Measurements from ENCODE around the gene PGLYRP4.

The PGLYRP4 gene

GRCh38 chr1:153389973-153390879, 41.6 kb upstream of the PGLYRP4 start:
- TF ChIP-seq CTCF (IDR thresholded peaks at IDR 0.05; ENCODE audit: low read depth, low read length): no peak
- DNase-seq (ENCODE audit: low read depth, low spot score): no peak
- no peak overlapping the region for H3K4me3 ChIP-seq (ENCODE audit: low read depth, low read length)
- in situ Hi-C loops (cut with HindIII; ENCODE audit: low sequenced_read_pairs): no loop called here

- no peak for TF ChIP-seq CTCF (IDR thresholded peaks at IDR 0.05; ENCODE audit: low read depth, low read length)
- in situ Hi-C loops (cut with HindIII; ENCODE audit: low sequenced_read_pairs): no loop called here
- DNase-seq (ENCODE audit: low read depth, low spot score): no peak
- no peak overlapping the region for H3K4me3 ChIP-seq (ENCODE audit: low read depth, low read length)
These were observed 40.8 kb upstream of the PGLYRP4 start for GRCh38 chr1:153389401-153389800.

- TF ChIP-seq CTCF (IDR thresholded peaks at IDR 0.05; ENCODE audit: low read depth, low read length): no peak
- no peak overlapping the region for H3K4me3 ChIP-seq (ENCODE audit: low read depth, low read length)
- no peak for DNase-seq (ENCODE audit: low read depth, low spot score)
- in situ Hi-C loops (cut with HindIII; ENCODE audit: low sequenced_read_pairs): no loop called here
These were observed 39.1 kb upstream of the PGLYRP4 start for GRCh38 chr1:153387785-153388184.

GRCh38 chr1:153387001-153387400, 38.4 kb upstream of the PGLYRP4 start:
- no peak for TF ChIP-seq CTCF (IDR thresholded peaks at IDR 0.05; ENCODE audit: low read depth, low read length)
- no peak overlapping the region for H3K4me3 ChIP-seq (ENCODE audit: low read depth, low read length)
- DNase-seq (ENCODE audit: low read depth, low spot score): no peak
- in situ Hi-C loops (cut with HindIII; ENCODE audit: low sequenced_read_pairs): no loop called here

- no peak for TF ChIP-seq CTCF (IDR thresholded peaks at IDR 0.05; ENCODE audit: low read depth, low read length)
- DNase-seq (ENCODE audit: low read depth, low spot score): no peak
- H3K4me3 ChIP-seq (ENCODE audit: low read depth, low read length): no peak overlapping the region
- in situ Hi-C loops (cut with HindIII; ENCODE audit: low sequenced_read_pairs): no loop called here
These were observed 37.9 kb upstream of the PGLYRP4 start for GRCh38 chr1:153386500-153386901.

- in situ Hi-C loops (cut with HindIII; ENCODE audit: low sequenced_read_pairs): no loop called here
- DNase-seq (ENCODE audit: low read depth, low spot score): no peak
- TF ChIP-seq CTCF (IDR thresholded peaks at IDR 0.05; ENCODE audit: low read depth, low read length): no peak
- no peak overlapping the region for H3K4me3 ChIP-seq (ENCODE audit: low read depth, low read length)
These were observed 36.4 kb upstream of the PGLYRP4 start for GRCh38 chr1:153384958-153385580.

All from astrocyte of the spinal cord (primary cell).